ENCODE data around the gene UROC1. TPM values are rescaled to one million over a fixed set of nuclear protein-coding genes. Genes with fewer than 3 reads are reported as not detected.

UROC1 gene
- total RNA-seq, 1 donor = not detected

- Histone ChIP-seq H3K4me3 (ENCODE audit: low read length) (no peak overlapping the region), H3K4me1 (ENCODE audit: insufficient read depth, low read length) (no peaks in the 10 kb centered on the region), H3K9me3 (ENCODE audit: low read depth, low read length) (no peaks in the 10 kb centered on the region), H3K27me3 (ENCODE audit: insufficient read depth, low read length) (no peaks in the 10 kb centered on the region)
These were observed 66.8 kb downstream of the UROC1 start for GRCh38 chr3:126450744-126451143.

GRCh38 chr3:126450219-126450618, 67.4 kb downstream of the UROC1 start:
- Histone ChIP-seq H3K4me1 (ENCODE audit: insufficient read depth, low read length) (no peaks in the 10 kb centered on the region), H3K4me3 (ENCODE audit: low read length) (no peak overlapping the region), H3K27me3 (ENCODE audit: insufficient read depth, low read length) (no peaks in the 10 kb centered on the region), H3K9me3 (ENCODE audit: low read depth, low read length) (no peaks in the 10 kb centered on the region)

- Histone ChIP-seq H3K4me1 (ENCODE audit: insufficient read depth, low read length) (no peaks in the 10 kb centered on the region), H3K4me3 (ENCODE audit: low read length) (no peak overlapping the region), H3K9me3 (ENCODE audit: low read depth, low read length) (no peaks in the 10 kb centered on the region), H3K27me3 (ENCODE audit: insufficient read depth, low read length) (no peaks in the 10 kb centered on the region)
These were observed 67.9 kb downstream of the UROC1 start for GRCh38 chr3:126449621-126450051.

- H3K4me3 ChIP-seq (ENCODE audit: low read length) = no peak overlapping the region
- H3K27me3 ChIP-seq (ENCODE audit: insufficient read depth, low read length) = no peaks in the 10 kb centered on the region
- no peaks in the 10 kb centered on the region for H3K4me1 ChIP-seq (ENCODE audit: insufficient read depth, low read length)
- no peaks in the 10 kb centered on the region for H3K9me3 ChIP-seq (ENCODE audit: low read depth, low read length)
These were observed 68.7 kb downstream of the UROC1 start for GRCh38 chr3:126448893-126449180.

- Histone ChIP-seq H3K4me1 (ENCODE audit: insufficient read depth, low read length) (no peaks in the 10 kb centered on the region), H3K27me3 (ENCODE audit: insufficient read depth, low read length) (no peaks in the 10 kb centered on the region), H3K9me3 (ENCODE audit: low read depth, low read length) (no peaks in the 10 kb centered on the region), H3K4me3 (ENCODE audit: low read length) (no peak overlapping the region)
These were observed 69.3 kb downstream of the UROC1 start for GRCh38 chr3:126448136-126448892.

- Histone ChIP-seq H3K27me3 (ENCODE audit: insufficient read depth, low read length) (no peaks in the 10 kb centered on the region), H3K9me3 (ENCODE audit: low read depth, low read length) (no peaks in the 10 kb centered on the region), H3K4me1 (ENCODE audit: insufficient read depth, low read length) (no peaks in the 10 kb centered on the region)
These were observed 70.0 kb downstream of the UROC1 start for GRCh38 chr3:126447456-126448106.

GRCh38 chr3:126446791-126447190, 70.8 kb downstream of the UROC1 start:
- no peaks in the 10 kb centered on the region for H3K4me1 ChIP-seq (ENCODE audit: insufficient read depth, low read length)
- no peaks in the 10 kb centered on the region for H3K27me3 ChIP-seq (ENCODE audit: insufficient read depth, low read length)
- no peaks in the 10 kb centered on the region for H3K9me3 ChIP-seq (ENCODE audit: low read depth, low read length)
- no peak overlapping the region for H3K4me3 ChIP-seq (ENCODE audit: low read length)

More at GRCh38 chr3:126447456-126448106, 70.0 kb downstream of the UROC1 start:
- no peak overlapping the region for H3K4me3 ChIP-seq (ENCODE audit: low read length)

- Histone ChIP-seq H3K4me3 (ENCODE audit: low read length) (no peak overlapping the region), H3K27me3 (ENCODE audit: insufficient read depth, low read length) (no peaks in the 10 kb centered on the region), H3K9me3 (ENCODE audit: low read depth, low read length) (no peaks in the 10 kb centered on the region), H3K4me1 (ENCODE audit: insufficient read depth, low read length) (no peaks in the 10 kb centered on the region)
These were observed 71.3 kb downstream of the UROC1 start for GRCh38 chr3:126446301-126446700.

GRCh38 chr3:126445506-126445905, 72.1 kb downstream of the UROC1 start:
- no peak overlapping the region for H3K4me3 ChIP-seq (ENCODE audit: low read length)
- no peaks in the 10 kb centered on the region for H3K9me3 ChIP-seq (ENCODE audit: low read depth, low read length)
- H3K4me1 ChIP-seq (ENCODE audit: insufficient read depth, low read length) = no peaks in the 10 kb centered on the region
- no peaks in the 10 kb centered on the region for H3K27me3 ChIP-seq (ENCODE audit: insufficient read depth, low read length)

GRCh38 chr3:126442856-126443242, 74.7 kb downstream of the UROC1 start:
- H3K27me3 ChIP-seq (ENCODE audit: insufficient read depth, low read length) = no peaks in the 10 kb centered on the region
- no peaks in the 10 kb centered on the region for H3K4me1 ChIP-seq (ENCODE audit: insufficient read depth, low read length)
- no peak overlapping the region for H3K4me3 ChIP-seq (ENCODE audit: low read length)
- no peaks in the 10 kb centered on the region for H3K9me3 ChIP-seq (ENCODE audit: low read depth, low read length)

GRCh38 chr3:126442094-126442855, 75.3 kb downstream of the UROC1 start:
- H3K4me3 ChIP-seq (ENCODE audit: low read length) = no peak overlapping the region
- no peaks in the 10 kb centered on the region for H3K27me3 ChIP-seq (ENCODE audit: insufficient read depth, low read length)
- H3K4me1 ChIP-seq (ENCODE audit: insufficient read depth, low read length) = no peaks in the 10 kb centered on the region
- no peaks in the 10 kb centered on the region for H3K9me3 ChIP-seq (ENCODE audit: low read depth, low read length)

- no peak overlapping the region for H3K4me3 ChIP-seq (ENCODE audit: low read length)
- H3K9me3 ChIP-seq (ENCODE audit: low read depth, low read length) = no peaks in the 10 kb centered on the region
- H3K27me3 ChIP-seq (ENCODE audit: insufficient read depth, low read length) = no peaks in the 10 kb centered on the region
- H3K4me1 ChIP-seq (ENCODE audit: insufficient read depth, low read length) = no peaks in the 10 kb centered on the region
These were observed 76.2 kb downstream of the UROC1 start for GRCh38 chr3:126441256-126441880.

- no peaks in the 10 kb centered on the region for H3K9me3 ChIP-seq (ENCODE audit: low read depth, low read length)
- H3K4me1 ChIP-seq (ENCODE audit: insufficient read depth, low read length) = no peaks in the 10 kb centered on the region
- H3K4me3 ChIP-seq (ENCODE audit: low read length) = no peak overlapping the region
These were observed 76.9 kb downstream of the UROC1 start for GRCh38 chr3:126440709-126440995.

GRCh38 chr3:126439968-126440708, 77.4 kb downstream of the UROC1 start:
- Histone ChIP-seq H3K9me3 (ENCODE audit: low read depth, low read length) (no peaks in the 10 kb centered on the region), H3K4me1 (ENCODE audit: insufficient read depth, low read length) (no peaks in the 10 kb centered on the region), H3K27me3 (ENCODE audit: insufficient read depth, low read length) (no peaks in the 10 kb centered on the region), H3K4me3 (ENCODE audit: low read length) (no peak overlapping the region)

More at GRCh38 chr3:126440709-126440995, 76.9 kb downstream of the UROC1 start:
- H3K27me3 ChIP-seq (ENCODE audit: insufficient read depth, low read length) = no peaks in the 10 kb centered on the region
